Fibroblast of mammary gland (primary cell): ENCODE measurements around the gene HEPACAM.

Source experiments
- DNase-seq: peaks from one replicate; pipeline ENCODE4 v3.0.0-alpha.2; 2010; ENCODE audit warnings: low read depth
- H3K4me3 ChIP-seq: 2 replicates; pipeline ENCODE4 v1.5.1; 2011; ENCODE audit warnings: low read depth, mild to moderate bottlenecking, low read length, moderate library complexity; ENCODE audit not compliant: control insufficient read depth
- CTCF ChIP-seq: conservative IDR thresholded peaks from 2 replicates; pipeline ENCODE4 v1.5.1; 2011; ENCODE audit warnings: low read depth, low read length, inconsistent platforms; ENCODE audit not compliant: control insufficient read depth, insufficient read depth

HEPACAM gene

GRCh38 chr11:124937336-124937935, 1.6 kb upstream of the HEPACAM start:
- no peak overlapping the region for H3K4me3 ChIP-seq
- DNase-seq, result no peak
- no peak for TF ChIP-seq CTCF

GRCh38 chr11:124934862-124935547, 842 bp downstream of the HEPACAM start:
- DNase-seq, result peak; percentile 90
- TF ChIP-seq CTCF, result peak; percentile 34
- H3K4me3 ChIP-seq, result no peak overlapping the region

- no peak for TF ChIP-seq CTCF
- no peak overlapping the region for H3K4me3 ChIP-seq
These were observed 5.0 kb downstream of the HEPACAM start for GRCh38 chr11:124930799-124931198.

GRCh38 chr11:124928942-124929665, 6.7 kb downstream of the HEPACAM start:
- no peak for TF ChIP-seq CTCF
- H3K4me3 ChIP-seq, result no peak overlapping the region
- no peak for DNase-seq

More at GRCh38 chr11:124930799-124931198, 5.0 kb downstream of the HEPACAM start:
- no peak for DNase-seq

- DNase-seq, result no peak
- no peak for TF ChIP-seq CTCF
- H3K4me3 ChIP-seq, result no peak overlapping the region
These were observed 12.6 kb downstream of the HEPACAM start for GRCh38 chr11:124923296-124923695.

- H3K4me3 ChIP-seq, result no peak overlapping the region
- DNase-seq, result no peak
- TF ChIP-seq CTCF, result no peak
These were observed 13.0 kb downstream of the HEPACAM start for GRCh38 chr11:124922831-124923230.
